CD14-positive monocyte (primary cell): ENCODE results near the gene ZFYVE21. TPM values are rescaled to one million over a fixed set of nuclear protein-coding genes. Genes with fewer than 3 reads are reported as not detected.

Source experiments
- DNase-seq, 3 donors: peaks; one replicate each; pipeline ENCODE4 v3.0.0-alpha.2; 2011 to 2022
- H2AFZ ChIP-seq: 2 replicates; pipeline ENCODE4 v1.6.0; 2012; ENCODE audit warnings: mild to moderate bottlenecking, low read depth, low read length, inconsistent platforms; ENCODE audit not compliant: insufficient read depth, poor library complexity, severe bottlenecking
- H3K27ac ChIP-seq, 2 donors: 1 replicate in 1 of 2; 2 replicates in 1 of 2; pipeline ENCODE4 v1.5.1; 2012 to 2013; ENCODE audit warnings: low read length in 2 of 2, control low read depth in 1 of 2, inconsistent platforms in 1 of 2, low read depth in 1 of 2, mild to moderate bottlenecking in 1 of 2
- H3K27me3 ChIP-seq, 2 donors: one replicate each; pipeline versions ENCODE4 v1.6.0 to v1.6.1; 2011 to 2013; ENCODE audit warnings: low read length in 2 of 2; ENCODE audit not compliant: control insufficient read depth in 2 of 2, insufficient read depth in 2 of 2
- H3K36me3 ChIP-seq, 2 donors: replicated peaks in 1 of 2; 1 replicate in 1 of 2; 2 replicates in 1 of 2; pipeline versions ENCODE4 v1.5.1 to v1.6.1; 2012 to 2013; ENCODE audit warnings: low read length in 2 of 2, control low read depth in 1 of 2, inconsistent platforms in 1 of 2, mild to moderate bottlenecking in 1 of 2; ENCODE audit not compliant: insufficient read depth in 2 of 2, control insufficient read depth in 1 of 2
- H3K4me1 ChIP-seq, 2 donors: 1 replicate in 1 of 2; 2 replicates in 1 of 2; pipeline versions ENCODE4 v1.5.1 to v1.6.1; 2012 to 2013; ENCODE audit warnings: low read length in 2 of 2, control low read depth in 1 of 2, inconsistent platforms in 1 of 2, mild to moderate bottlenecking in 1 of 2, moderate library complexity in 1 of 2; ENCODE audit not compliant: insufficient read depth in 2 of 2, control insufficient read depth in 1 of 2
- H3K4me2 ChIP-seq: replicated peaks from 2 replicates; pipeline ENCODE3; 2012; ENCODE audit warnings: low read length, moderate library complexity, mild to moderate bottlenecking; ENCODE audit not compliant: poor library complexity, severe bottlenecking; ENCODE audit errors: extremely low read depth
- H3K4me3 ChIP-seq, 3 experiments: fragments of 200-600 bp in 1 of 3; sonication (generic) in 1 of 3; replicated peaks in 1 of 3; 1 replicate in 2 of 3; 2 replicates in 1 of 3; pipeline ENCODE4 v1.5.1; 2011 to 2013; ENCODE audit warnings: low read length in 3 of 3, mild to moderate bottlenecking in 3 of 3, control low read depth in 2 of 3, low read depth in 2 of 3, inconsistent platforms in 1 of 3, moderate library complexity in 1 of 3
- H3K79me2 ChIP-seq: 2 replicates; pipeline ENCODE4 v1.6.0; 2012; ENCODE audit warnings: mild to moderate bottlenecking, control low read depth, inconsistent platforms, low read length, moderate library complexity; ENCODE audit not compliant: insufficient read depth
- H3K9ac ChIP-seq: 2 replicates; pipeline ENCODE4 v1.6.0; 2017; ENCODE audit warnings: low read length, mild to moderate bottlenecking; ENCODE audit not compliant: insufficient read depth, poor library complexity, severe bottlenecking
- H3K9me3 ChIP-seq, 2 donors: replicated peaks in 1 of 2; 1 replicate in 1 of 2; 2 replicates in 1 of 2; pipeline versions ENCODE4 v1.5.1 to v1.6.1; 2012 to 2013; ENCODE audit warnings: low read length in 2 of 2, control low read depth in 1 of 2; ENCODE audit not compliant: control insufficient read depth in 1 of 2, insufficient read depth in 1 of 2
- H4K20me1 ChIP-seq: 2 replicates; pipeline ENCODE4 v1.6.0; 2012; ENCODE audit warnings: mild to moderate bottlenecking, low read length, control low read depth, moderate library complexity; ENCODE audit not compliant: insufficient read depth
- H3K27ac Mint-ChIP-seq, 7 donors: one replicate each; pipeline ENCODE4 v1.8.0; 2020; ENCODE audit warnings: mild to moderate bottlenecking in 7 of 7, mixed read lengths in 7 of 7, moderate library complexity in 6 of 7, inconsistent platforms in 2 of 7
- H3K27me3 Mint-ChIP-seq, 3 donors: one replicate each; pipeline ENCODE4 v1.8.0; 2021 to 2022; ENCODE audit warnings: low read depth in 3 of 3, mild to moderate bottlenecking in 3 of 3, mixed read lengths in 3 of 3, moderate library complexity in 3 of 3, inconsistent platforms in 1 of 3
- H3K36me3 Mint-ChIP-seq, 2 donors: one replicate each; pipeline ENCODE4 v1.8.0; 2020; ENCODE audit warnings: mixed read lengths in 2 of 2, inconsistent platforms in 1 of 2, mild to moderate bottlenecking in 1 of 2
- H3K4me1 Mint-ChIP-seq: one replicate; pipeline ENCODE4 v1.8.0; 2020; ENCODE audit warnings: mild to moderate bottlenecking, mixed read lengths
- H3K4me3 Mint-ChIP-seq, 2 donors: one replicate each; pipeline ENCODE4 v1.8.0; 2020; ENCODE audit warnings: mild to moderate bottlenecking in 2 of 2, mixed read lengths in 2 of 2, moderate library complexity in 1 of 2
- H3K9me3 Mint-ChIP-seq, 7 donors: one replicate each; pipeline ENCODE4 v1.8.0; 2020 to 2022; ENCODE audit warnings: mixed read lengths in 7 of 7, mild to moderate bottlenecking in 6 of 7, moderate library complexity in 6 of 7, inconsistent platforms in 2 of 7
- WGBS: methylation state at CpG from one replicate; pipeline ENCODE4 v1.1.5; 2013; ENCODE audit warnings: missing lambda C conversion rate; ENCODE audit not compliant: insufficient coverage; 5-methylcytosine and 5-hydroxymethylcytosine counted together
- intact Hi-C, 2 donors: fragments of 100-400 bp; cut with micrococcal nuclease; formaldehyde crosslinking; loops; one replicate each; pipeline versions ENCODE4 v1.15.0 to v1.15.1; 2023
- polyA plus RNA-seq, 3 donors: library from polyadenylated mRNA; depleted of rRNA in 1 of 3; unstranded in 2 of 3; stranded (reverse) in 1 of 3; fragments of 300-500 nt in 2 of 3; fragments of >200 nt in 1 of 3; fragmentation: Illumina TruSeq in 2 of 3; gene quantifications; 1 replicate in 2 of 3; 2 replicates in 1 of 3; pipeline ENCODE4 v1.2.3, GENCODE V29; 2012 to 2021
- TF ChIP-seq, protein P1 (sequence below): fragments of 200-600 bp; IDR thresholded peaks from one replicate; pipeline ENCODE4 v1.8.0; 2022; ENCODE audit warnings: antibody characterized with exemption, mild to moderate bottlenecking

The ZFYVE21 gene
- polyA plus RNA-seq, 3 donors, result 22.1 to 36.5 (median 33.1) TPM

GRCh38 chr14:103730490-103731035, 15.0 kb downstream of the ZFYVE21 start:
- whole genome bisulfite sequencing, result 75% methylated on average over 12 of the region's 15 CpGs
- no peaks in the 10 kb centered on the region for H3K9me3 Mint-ChIP-seq
- TF ChIP-seq, protein P1, sequence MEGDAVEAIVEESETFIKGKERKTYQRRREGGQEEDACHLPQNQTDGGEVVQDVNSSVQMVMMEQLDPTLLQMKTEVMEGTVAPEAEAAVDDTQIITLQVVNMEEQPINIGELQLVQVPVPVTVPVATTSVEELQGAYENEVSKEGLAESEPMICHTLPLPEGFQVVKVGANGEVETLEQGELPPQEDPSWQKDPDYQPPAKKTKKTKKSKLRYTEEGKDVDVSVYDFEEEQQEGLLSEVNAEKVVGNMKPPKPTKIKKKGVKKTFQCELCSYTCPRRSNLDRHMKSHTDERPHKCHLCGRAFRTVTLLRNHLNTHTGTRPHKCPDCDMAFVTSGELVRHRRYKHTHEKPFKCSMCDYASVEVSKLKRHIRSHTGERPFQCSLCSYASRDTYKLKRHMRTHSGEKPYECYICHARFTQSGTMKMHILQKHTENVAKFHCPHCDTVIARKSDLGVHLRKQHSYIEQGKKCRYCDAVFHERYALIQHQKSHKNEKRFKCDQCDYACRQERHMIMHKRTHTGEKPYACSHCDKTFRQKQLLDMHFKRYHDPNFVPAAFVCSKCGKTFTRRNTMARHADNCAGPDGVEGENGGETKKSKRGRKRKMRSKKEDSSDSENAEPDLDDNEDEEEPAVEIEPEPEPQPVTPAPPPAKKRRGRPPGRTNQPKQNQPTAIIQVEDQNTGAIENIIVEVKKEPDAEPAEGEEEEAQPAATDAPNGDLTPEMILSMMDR, result no peak
- peaks cover 0 to 2% (median 2%) of the 10 kb centered on the region in 3 donors for H3K27me3 Mint-ChIP-seq
- Histone ChIP-seq H4K20me1 (peaks cover 1% of the 10 kb centered on the region), H3K36me3 (peaks cover 53 to 64% of the 10 kb centered on the region in 2 donors), H3K4me1 (no peaks in the 10 kb centered on the region), H3K9ac (no peak overlapping the region), H3K27me3 (no peaks in the 10 kb centered on the region), H3K4me2 (no peak overlapping the region), H3K9me3 (no peaks in the 10 kb centered on the region), H3K27ac (no peak overlapping the region), H3K79me2 (no peaks in the 10 kb centered on the region), H2AFZ (no peak overlapping the region), H3K4me3 (no peak overlapping the region)
- intact Hi-C loops, result no loop called here
- no peak overlapping the region for H3K27ac Mint-ChIP-seq
- no peaks in the 10 kb centered on the region for H3K4me1 Mint-ChIP-seq
- peaks cover 37 to 72% of the 10 kb centered on the region in 2 donors for H3K36me3 Mint-ChIP-seq
- DNase-seq, result no peak
- no peak overlapping the region for H3K4me3 Mint-ChIP-seq

DNA sequence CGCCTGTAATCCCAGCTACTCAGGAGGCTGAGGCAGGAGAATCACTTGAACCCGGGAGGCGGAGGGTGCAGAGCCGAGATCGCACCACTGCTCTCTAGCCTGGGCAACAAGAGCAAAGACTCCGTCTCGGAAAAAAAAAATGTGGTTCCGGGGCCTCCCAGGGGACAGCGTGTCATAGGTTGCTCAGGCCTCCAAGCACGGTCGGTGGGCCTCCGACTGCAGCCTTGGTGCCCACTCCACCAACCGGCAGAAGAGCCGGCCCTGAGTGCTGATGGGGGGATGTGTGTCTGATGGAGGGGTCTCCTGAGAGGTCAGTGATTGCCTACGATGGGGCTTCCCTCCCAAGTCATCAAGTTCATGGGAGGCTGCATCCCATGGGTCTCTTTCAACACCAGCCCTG, 15.9 kb downstream of the ZFYVE21 start:
- Histone ChIP-seq H3K79me2 (no peaks in the 10 kb centered on the region), H3K4me2 (no peak overlapping the region), H3K4me1 (no peaks in the 10 kb centered on the region), H3K9ac (no peak overlapping the region), H3K4me3 (no peak overlapping the region), H2AFZ (no peak overlapping the region), H3K36me3 (peaks cover 49 to 57% of the 10 kb centered on the region in 2 donors), H3K27ac (no peak overlapping the region), H3K9me3 (no peaks in the 10 kb centered on the region), H3K27me3 (no peaks in the 10 kb centered on the region), H4K20me1 (no peaks in the 10 kb centered on the region)
- no peak overlapping the region for H3K4me3 Mint-ChIP-seq
- no peaks in the 10 kb centered on the region for H3K9me3 Mint-ChIP-seq
- TF ChIP-seq, protein P1, result no peak
- peaks cover 35 to 64% of the 10 kb centered on the region in 2 donors for H3K36me3 Mint-ChIP-seq
- intact Hi-C loops, result no loop called here
- H3K27ac Mint-ChIP-seq, result no peak overlapping the region
- H3K27me3 Mint-ChIP-seq, result peaks cover 0 to 2% (median 2%) of the 10 kb centered on the region in 3 donors
- no peak for DNase-seq
- no peaks in the 10 kb centered on the region for H3K4me1 Mint-ChIP-seq
- 99% methylated on average over 10 of the region's 15 CpGs for WGBS
